ENCODE measurements around the gene TMSB10.

GRCh38 chr2:84940831-84941412 lies 35.5 kb downstream of the TMSB10 start:
- TF ChIP-seq PATZ1 (CRISPR knock-in tag; IDR thresholded peaks at IDR 0.05; ENCODE audit: borderline replicate concordance) (no peak), ZNF70 (CRISPR knock-in tag; IDR thresholded peaks at IDR 0.05) (no peak), ZFP30 (CRISPR knock-in tag; IDR thresholded peaks at IDR 0.05) (no peak), PPARA (CRISPR knock-in tag; IDR thresholded peaks at IDR 0.05; ENCODE audit: borderline replicate concordance) (no peak), ESRRG (CRISPR knock-in tag; IDR thresholded peaks at IDR 0.05) (no peak)
- TF ChIP-seq, protein P1, sequence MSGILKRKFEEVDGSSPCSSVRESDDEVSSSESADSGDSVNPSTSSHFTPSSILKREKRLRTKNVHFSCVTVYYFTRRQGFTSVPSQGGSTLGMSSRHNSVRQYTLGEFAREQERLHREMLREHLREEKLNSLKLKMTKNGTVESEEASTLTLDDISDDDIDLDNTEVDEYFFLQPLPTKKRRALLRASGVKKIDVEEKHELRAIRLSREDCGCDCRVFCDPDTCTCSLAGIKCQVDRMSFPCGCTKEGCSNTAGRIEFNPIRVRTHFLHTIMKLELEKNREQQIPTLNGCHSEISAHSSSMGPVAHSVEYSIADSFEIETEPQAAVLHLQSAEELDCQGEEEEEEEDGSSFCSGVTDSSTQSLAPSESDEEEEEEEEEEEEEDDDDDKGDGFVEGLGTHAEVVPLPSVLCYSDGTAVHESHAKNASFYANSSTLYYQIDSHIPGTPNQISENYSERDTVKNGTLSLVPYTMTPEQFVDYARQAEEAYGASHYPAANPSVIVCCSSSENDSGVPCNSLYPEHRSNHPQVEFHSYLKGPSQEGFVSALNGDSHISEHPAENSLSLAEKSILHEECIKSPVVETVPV (CRISPR knock-in tag; IDR thresholded peaks at IDR 0.05) = no peak

All from SK-N-SH treated with all-trans-retinoic acid at 6 μM for 48 hours (cell line).